HCT116 (cell line): ENCODE data around the gene PSMC6. TPM values are rescaled to one million over a fixed set of nuclear protein-coding genes. Genes with fewer than 3 reads are reported as not detected.
A peak's percentile ranks its signal among the peaks of the same experiment; 100 is the strongest.

Experiments used
- ATAC-seq: fragments of 200-7000 bp; cut with Tn5 transposase; 2 replicates; pipeline ENCODE4 v1.9.1; 2020; ENCODE audit warnings: mild to moderate bottlenecking, moderate library complexity
- BruUV-seq: library from RNA; stranded (reverse); fragments of 400-500 nt; replicated peaks from 2 replicates; lab custom pipeline; 2021; lab: Mats Ljungman, UMichigan
- CTCF ChIA-PET: fragments of 300-600 bp; sonication (Branson Sonifier 250); formaldehyde crosslinking; loops from one replicate; lab custom pipeline; 2021; ENCODE audit warnings: antibody characterized with exemption; lab: Charles Lee
- POLR2A ChIA-PET: fragments of 300-600, 350-600 bp; sonication (Branson Sonifier 250); formaldehyde crosslinking; loops from one replicate; lab custom pipeline; 2021; ENCODE audit warnings: antibody characterized with exemption; lab: Charles Lee
- RAD21 ChIA-PET, 2 experiments: fragments of 300-600 bp; sonication (Branson Sonifier 250); formaldehyde crosslinking; loops; one replicate each; lab custom pipeline; 2023; ENCODE audit warnings: low total read pairs in 2 of 2; ENCODE audit not compliant: uncharacterized antibody in 2 of 2, unreplicated experiment in 2 of 2, low non-redundant PET in 1 of 2; lab: Charles Lee
- DNase-seq: peaks from one replicate; pipeline ENCODE4 v3.0.0-alpha.2; 2010; ENCODE audit warnings: low read depth, low spot score
- H2AFZ ChIP-seq: fragments of 200-600 bp; shearing (Covaris generic), sonication (generic); 2 replicates; pipeline ENCODE4 v1.6.1; 2017; ENCODE audit warnings: low read depth, mixed run types, mixed read lengths, antibody characterized with exemption, low read length; ENCODE audit not compliant: poor library complexity, severe bottlenecking
- H3K27ac ChIP-seq: 2 replicates; pipeline ENCODE4 v1.5.1; 2012; ENCODE audit warnings: low read depth, low read length
- H3K27me3 ChIP-seq: fragments of 200-600 bp; sonication (generic); 2 replicates; pipeline ENCODE4 v1.6.1; 2016; ENCODE audit warnings: mixed run types, low read length, mixed read lengths; ENCODE audit not compliant: insufficient read depth
- H3K36me3 ChIP-seq, 2 experiments: fragments of 200-500 bp in 1 of 2; fragments of 200-600 bp in 1 of 2; sonication (Bioruptor generic) in 1 of 2; sonication (generic) in 1 of 2; 2 replicates each; pipeline versions ENCODE4 v1.5.1 to v1.6.1; 2014 to 2016; ENCODE audit warnings: low read length in 2 of 2, inconsistent platforms in 1 of 2, mixed read lengths in 1 of 2, mixed run types in 1 of 2; ENCODE audit not compliant: insufficient read depth in 2 of 2, control insufficient read depth in 1 of 2
- H3K4me1 ChIP-seq, 2 experiments: fragments of 200-600 bp in 1 of 2; sonication (generic) in 1 of 2; 2 replicates each; pipeline versions ENCODE4 v1.5.1 to v1.6.1; 2012 to 2017; ENCODE audit warnings: low read length in 2 of 2, inconsistent platforms in 1 of 2, mild to moderate bottlenecking in 1 of 2, mixed read lengths in 1 of 2, mixed run types in 1 of 2, moderate library complexity in 1 of 2; ENCODE audit not compliant: insufficient read depth in 2 of 2, control insufficient read depth in 1 of 2
- H3K4me2 ChIP-seq: fragments of 200-600 bp; sonication (generic); 2 replicates; pipeline ENCODE4 v1.6.1; 2017; ENCODE audit warnings: mixed run types, low read length, mixed read lengths
- H3K4me3 ChIP-seq, 2 experiments: fragments of 200-600 bp in 1 of 2; sonication (generic) in 1 of 2; replicated peaks in 1 of 2; 2 replicates each; pipeline ENCODE4 v1.5.1; 2011 to 2016; ENCODE audit warnings: low read length in 2 of 2, control low read depth in 1 of 2, low read depth in 1 of 2, mild to moderate bottlenecking in 1 of 2, mixed read lengths in 1 of 2, mixed run types in 1 of 2
- H3K79me2 ChIP-seq: fragments of 200-600 bp; sonication (generic); 2 replicates; pipeline ENCODE4 v1.6.1; 2017; ENCODE audit warnings: mild to moderate bottlenecking, mixed run types, low read length, moderate library complexity, mixed read lengths; ENCODE audit not compliant: insufficient read depth
- H3K9ac ChIP-seq: fragments of 200-600 bp; sonication (generic); 2 replicates; pipeline ENCODE4 v1.6.1; 2016; ENCODE audit warnings: low read length, mixed read lengths
- H3K9me2 ChIP-seq: fragments of 200-600 bp; sonication (generic), shearing (Covaris generic); 2 replicates; pipeline ENCODE4 v1.6.1; 2017; ENCODE audit warnings: mixed run types, mild to moderate bottlenecking, moderate library complexity; ENCODE audit not compliant: insufficient read depth
- H3K9me3 ChIP-seq, 2 experiments: fragments of 200-500 bp in 1 of 2; fragments of 200-600 bp in 1 of 2; sonication (Bioruptor generic) in 1 of 2; sonication (generic) in 1 of 2; 2 replicates each; pipeline ENCODE4 v1.6.1; 2014 to 2017; ENCODE audit warnings: low read length in 2 of 2, mixed read lengths in 2 of 2, inconsistent platforms in 1 of 2, low read depth in 1 of 2, mild to moderate bottlenecking in 1 of 2, mixed run types in 1 of 2, moderate library complexity in 1 of 2; ENCODE audit not compliant: control insufficient read depth in 1 of 2, insufficient read depth in 1 of 2
- H4K20me1 ChIP-seq: fragments of 200-600 bp; sonication (generic), shearing (Covaris generic); 2 replicates; pipeline ENCODE4 v1.6.1; 2017; ENCODE audit warnings: mixed run types, mild to moderate bottlenecking, moderate library complexity; ENCODE audit not compliant: insufficient read depth
- ATF3 ChIP-seq: IDR thresholded peaks from 2 replicates; pipeline ENCODE4 v1.6.1; 2012
- CBX3 ChIP-seq: IDR thresholded peaks from 2 replicates; pipeline ENCODE4 v1.6.1; 2012; ENCODE audit warnings: low read depth
- CEBPB ChIP-seq: IDR thresholded peaks from 2 replicates; pipeline ENCODE4 v1.6.1; 2012; ENCODE audit warnings: low read depth
- EGR1 ChIP-seq: IDR thresholded peaks from 2 replicates; pipeline ENCODE4 v1.6.1; 2012; ENCODE audit warnings: low read depth
- ELF1 ChIP-seq: IDR thresholded peaks from 2 replicates; pipeline ENCODE4 v1.6.1; 2012; ENCODE audit warnings: low read depth, borderline replicate concordance
- EZH2 ChIP-seq: fragments of 200-600 bp; sonication (generic); IDR thresholded peaks from 2 replicates; pipeline ENCODE4 v1.6.1; 2017; ENCODE audit warnings: antibody characterized with exemption, mixed run types
- FOSL1 ChIP-seq: IDR thresholded peaks from 2 replicates; pipeline ENCODE4 v1.6.1; 2012; ENCODE audit warnings: low read depth
- MAX ChIP-seq: IDR thresholded peaks from 2 replicates; pipeline ENCODE4 v1.6.1; 2012
- POLR2A ChIP-seq: IDR thresholded peaks from 2 replicates; pipeline ENCODE4 v1.7.0; 2011; ENCODE audit warnings: borderline replicate concordance; ENCODE audit not compliant: insufficient read depth, insufficient read length; ENCODE audit errors: extremely low read depth
- POLR2AphosphoS5 ChIP-seq: IDR thresholded peaks from 2 replicates; pipeline ENCODE4 v1.6.1; 2011; ENCODE audit warnings: mild to moderate bottlenecking, low read depth, low read length, moderate library complexity
- RAD21 ChIP-seq: IDR thresholded peaks from 2 replicates; pipeline ENCODE4 v1.6.1; 2012; ENCODE audit warnings: low read depth, mild to moderate bottlenecking
- REST ChIP-seq: IDR thresholded peaks from 2 replicates; pipeline ENCODE4 v1.6.1; 2012; ENCODE audit warnings: low read depth
- SIN3A ChIP-seq: IDR thresholded peaks from 2 replicates; pipeline ENCODE4 v1.6.1; 2012; ENCODE audit warnings: low read depth
- SP1 ChIP-seq: IDR thresholded peaks from 2 replicates; pipeline ENCODE4 v1.6.1; 2012; ENCODE audit warnings: low read depth
- SRF ChIP-seq: IDR thresholded peaks from 2 replicates; pipeline ENCODE4 v1.6.1; 2012; ENCODE audit warnings: low read depth
- TCF7L2 ChIP-seq: IDR thresholded peaks from 2 replicates; pipeline ENCODE4 v1.7.0; 2011; ENCODE audit warnings: borderline replicate concordance, inconsistent platforms; ENCODE audit not compliant: insufficient read depth, insufficient read length; ENCODE audit errors: extremely low read depth
- YY1 ChIP-seq: IDR thresholded peaks from 2 replicates; pipeline ENCODE4 v1.6.1; 2011; ENCODE audit warnings: low read length, low read depth, moderate library complexity, mild to moderate bottlenecking; ENCODE audit not compliant: insufficient replicate concordance; ENCODE audit errors: extremely low read depth
- ZBTB33 ChIP-seq: IDR thresholded peaks from 2 replicates; pipeline ENCODE4 v1.6.1; 2011; ENCODE audit warnings: mild to moderate bottlenecking, low read length, moderate library complexity; ENCODE audit not compliant: insufficient replicate concordance; ENCODE audit errors: extremely low read depth
- ZFX ChIP-seq: fragments of 450-650 bp; IDR thresholded peaks from 2 replicates; pipeline ENCODE4 v1.6.1; 2017
- ZNF274 ChIP-seq: fragments of 200-500 bp; sonication (Bioruptor generic); IDR thresholded peaks from 2 replicates; pipeline ENCODE4 v1.6.1; 2014; ENCODE audit warnings: mild to moderate bottlenecking, low read depth, low read length, inconsistent platforms
- intact Hi-C: fragments of 100-400 bp; cut with micrococcal nuclease; formaldehyde crosslinking; loops from 2 replicates; pipeline ENCODE4 v1.10.0; 2022
- total RNA-seq: library from RNA; stranded (reverse); gene quantifications from one replicate; pipeline ENCODE4 v1.2.1, GENCODE V29; 2021; ENCODE audit not compliant: unreplicated experiment

The PSMC6 gene
- total RNA-seq, 1 experiment from 2014 or later = 71.7 TPM

GRCh38 chr14:52700701-52701172 is 6.3 kb upstream of the PSMC6 start:
- peak overlapping the region in 1 of 2 experiments; percentile 5; a peak in 1 of 4 replicates for H3K4me3 ChIP-seq
- intact Hi-C loops = loop anchor here (10.0 kb wide), 1 partner anchor 146 kb away; the partner anchor contains the start of genes GPR137C and TXNDC16
- ChIA-PET CTCF (no interaction called here), POLR2A (no interaction called here), RAD21 (no interaction called here)
- no peaks in the 10 kb centered on the region for H3K9me3 ChIP-seq
- BruUV-seq = no TSS peak
- H3K4me1 ChIP-seq = peaks cover 19 to 38% of the 10 kb centered on the region in 2 experiments
- peak overlapping the region; percentile 53 for H3K4me2 ChIP-seq
- DNase-seq = peak; percentile 66
- peak overlapping the region; percentile 8 for H3K9ac ChIP-seq
- H2AFZ ChIP-seq = peak overlapping the region; percentile 27
- no peaks in the 10 kb centered on the region for H3K36me3 ChIP-seq
- no peaks in the 10 kb centered on the region for H3K9me2 ChIP-seq
- ATAC-seq = peak; percentile 44
- peak overlapping the region; percentile 44; the same call in 1 of the 2 replicates for H3K27ac ChIP-seq
- no peaks in the 10 kb centered on the region for H4K20me1 ChIP-seq
- H3K27me3 ChIP-seq = no peaks in the 10 kb centered on the region
- no peaks in the 10 kb centered on the region for H3K79me2 ChIP-seq
- TF ChIP-seq CEBPB = peak; percentile 60; the same call in 1 of the 2 replicates
- no peak for TF ChIP-seq REST
- no peak for TF ChIP-seq EZH2
- no peak for TF ChIP-seq ZNF274
- TF ChIP-seq SP1 = peak; percentile 62
- TF ChIP-seq POLR2A = no peak
- no peak for TF ChIP-seq TCF7L2
- TF ChIP-seq ATF3 = no peak
- no peak for TF ChIP-seq YY1
- no peak for TF ChIP-seq SRF
- no peak for TF ChIP-seq RAD21
- TF ChIP-seq FOSL1 = peak; percentile 87
- TF ChIP-seq ELF1 = no peak; the same call in 1 of the 2 replicates
- peak; percentile 34; the same call in 1 of the 2 replicates for TF ChIP-seq SIN3A
- no peak for TF ChIP-seq ZBTB33
- peak; percentile 42; the same call in 1 of the 2 replicates for TF ChIP-seq CBX3
- no peak for TF ChIP-seq ZFX
- TF ChIP-seq MAX = peak; percentile 57
- TF ChIP-seq EGR1 = no peak; the same call in 1 of the 2 replicates
- TF ChIP-seq POLR2AphosphoS5 = peak; percentile 30; the same call in 1 of the 2 replicates
